ENCODE measurements around the gene ZDHHC8.

The ZDHHC8 gene

DNA sequence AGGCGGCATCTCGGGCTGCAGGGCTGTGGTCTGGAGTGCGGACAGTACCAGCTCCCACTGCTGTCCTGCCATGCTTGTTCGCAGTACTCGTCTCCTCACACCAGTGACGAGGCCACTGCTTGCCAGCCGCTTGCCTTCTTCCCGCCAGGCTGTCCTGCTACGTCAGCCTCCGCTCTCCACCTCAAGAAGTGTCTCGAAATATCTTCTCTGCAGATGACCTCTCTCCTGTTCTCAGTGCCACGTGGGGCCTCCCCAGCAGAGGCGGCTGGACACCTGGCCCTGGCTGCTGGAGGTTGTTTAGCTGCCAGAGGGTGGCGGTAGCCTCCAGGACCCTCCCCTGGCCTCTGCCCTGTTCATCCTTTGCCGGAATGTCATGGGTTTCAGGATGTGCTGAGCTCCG, 22.3 kb downstream of the ZDHHC8 start:
- CTCF ChIA-PET, result interaction anchor here (1.2 to 5.6 kb wide), 5 partner anchors 9 to 303 kb away, joined by 3 to 89 read pairs (median 4); no protein-coding TSS in a partner anchor
- DNase-seq (ENCODE audit: low read depth, low spot score), result no peak
- POLR2A ChIA-PET, result no interaction called here
- no peak overlapping the region for H3K4me3 ChIP-seq (ENCODE audit: low read depth, low read length)
- TF ChIP-seq CTCF (IDR thresholded peaks at IDR 0.05; ENCODE audit: insufficient read depth, low read length, missing control alignments), result no peak

DNA sequence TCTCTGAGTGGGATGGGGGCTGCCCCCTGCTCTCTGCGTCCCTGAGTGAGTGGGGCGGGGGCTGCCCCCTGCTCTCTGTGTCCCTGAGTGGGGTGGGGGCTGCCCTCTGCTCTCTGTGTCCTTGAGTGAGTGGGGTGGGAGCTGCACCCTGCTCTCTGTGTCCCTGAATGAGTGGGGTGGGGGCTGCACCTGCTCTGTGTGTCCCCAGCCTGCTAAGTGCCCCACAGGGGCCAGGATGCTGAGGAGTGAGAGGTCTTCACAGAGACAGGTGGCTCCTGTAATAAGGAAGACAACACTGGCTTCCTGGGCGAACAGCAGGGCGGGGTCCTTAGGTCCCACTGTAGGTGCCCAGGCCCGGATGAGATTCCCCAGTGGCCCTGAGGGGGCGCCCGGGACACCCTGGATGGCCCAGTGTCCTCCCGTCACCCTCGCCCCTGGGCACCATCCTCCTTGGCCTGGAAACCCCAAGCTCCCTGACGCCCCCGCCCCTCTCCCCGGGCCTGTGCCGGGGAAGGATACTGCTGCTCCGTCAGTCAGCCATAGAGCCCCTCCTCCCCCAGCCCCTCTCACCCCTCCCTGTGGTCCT, 23.1 kb downstream of the ZDHHC8 start:
- no peak for DNase-seq (ENCODE audit: low read depth, low spot score)
- H3K4me3 ChIP-seq (ENCODE audit: low read depth, low read length), result peak overlapping the region; percentile 43
- ChIA-PET POLR2A (no interaction called here), CTCF (interaction anchor here (1.3 to 5.6 kb wide), 2 partner anchors 10 to 129 kb away, joined by 5 to 89 read pairs; no protein-coding TSS in a partner anchor)
- TF ChIP-seq CTCF (IDR thresholded peaks at IDR 0.05; ENCODE audit: insufficient read depth, low read length, missing control alignments), result no peak

DNA sequence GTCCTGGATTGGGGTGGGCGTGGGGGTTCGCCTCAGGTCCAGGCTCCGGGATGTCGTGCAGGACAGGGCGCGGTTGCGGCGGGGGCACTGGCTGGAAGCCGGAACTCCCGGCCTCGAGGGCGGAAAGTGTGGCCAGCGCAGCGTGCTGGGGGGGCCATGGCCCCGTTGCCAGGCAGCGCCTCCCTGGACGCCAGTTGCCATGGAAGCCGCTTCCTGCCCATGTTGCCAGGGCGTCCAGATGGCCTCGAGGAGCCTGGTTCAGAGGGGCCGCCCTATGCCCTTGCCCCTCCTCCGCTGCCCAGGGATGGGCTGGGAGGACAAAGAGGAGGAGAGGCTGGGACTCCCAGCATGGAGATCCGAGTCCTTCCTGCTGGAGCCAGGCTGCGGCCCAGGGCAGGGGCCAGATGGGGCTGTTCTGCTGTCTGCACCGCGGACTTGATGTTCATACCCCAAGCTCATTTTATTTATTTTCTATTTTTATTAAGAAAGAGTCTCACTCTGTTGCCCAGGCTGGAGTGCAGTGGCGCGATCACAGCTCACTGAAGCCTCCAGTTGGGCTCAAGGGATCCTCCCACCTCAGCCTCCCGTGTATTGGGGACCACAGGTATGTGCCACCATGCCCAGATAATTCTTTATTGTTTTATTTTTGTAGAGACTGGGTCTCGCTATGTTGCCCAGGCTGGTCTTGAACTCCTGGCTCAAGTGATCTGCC, 23.9 kb downstream of the ZDHHC8 start:
- ChIA-PET CTCF (interaction anchor here (0.7 to 5.6 kb wide), 5 partner anchors 114 to 308 kb away, joined by 3 to 89 read pairs (median 26); no protein-coding TSS in a partner anchor), POLR2A (no interaction called here)
- no peak for TF ChIP-seq CTCF (IDR thresholded peaks at IDR 0.05; ENCODE audit: insufficient read depth, low read length, missing control alignments)
- no peak for DNase-seq (ENCODE audit: low read depth, low spot score)
- peak overlapping the region; percentile 43 for H3K4me3 ChIP-seq (ENCODE audit: low read depth, low read length)

- H3K4me3 ChIP-seq (ENCODE audit: low read depth, low read length), result no peak overlapping the region
- TF ChIP-seq CTCF (IDR thresholded peaks at IDR 0.05; ENCODE audit: insufficient read depth, low read length, missing control alignments), result no peak
- ChIA-PET POLR2A (no interaction called here), CTCF (interaction anchor here (1.0 to 5.6 kb wide), 6 partner anchors 16 to 136 kb away, joined by 5 to 89 read pairs (median 20); no protein-coding TSS in a partner anchor)
- DNase-seq (ENCODE audit: low read depth, low spot score), result no peak
Observed at GRCh38 chr22:20156042-20156389, 24.4 kb downstream of the ZDHHC8 start.

- POLR2A ChIA-PET, result interaction anchor here (1.0 kb wide), 1 partner anchor 80 kb away, joined by 3 read pairs; no protein-coding TSS in a partner anchor
- no peak overlapping the region for H3K4me3 ChIP-seq (ENCODE audit: low read depth, low read length)
- DNase-seq (ENCODE audit: low read depth, low spot score), result peak; percentile 3
- CTCF ChIA-PET, result interaction anchor here (0.7 to 5.6 kb wide), 28 partner anchors 9 to 299 kb away, joined by 3 to 89 read pairs (median 5); partner anchors contain the start of gene DGCR6L
- peak; percentile 95 for TF ChIP-seq CTCF (IDR thresholded peaks at IDR 0.05; ENCODE audit: insufficient read depth, low read length, missing control alignments)
Observed at GRCh38 chr22:20156611-20157429, 25.2 kb downstream of the ZDHHC8 start.
